NB4 (cell line): Measurements from ENCODE around the gene RGS6.

Experiments used
- CTCF ChIP-seq: IDR thresholded peaks from one replicate; pipeline ENCODE4 v1.5.1; 2012; ENCODE audit warnings: low read depth, low read length
- MAX ChIP-seq: IDR thresholded peaks from 2 replicates; pipeline ENCODE4 v1.6.1; 2011; ENCODE audit warnings: low read depth, low read length
- MYC ChIP-seq: IDR thresholded peaks from 2 replicates; pipeline ENCODE4 v1.6.1; 2011; ENCODE audit warnings: low read depth, low read length
- POLR2A ChIP-seq: IDR thresholded peaks from 2 replicates; pipeline ENCODE4 v1.6.1; 2011; ENCODE audit warnings: mild to moderate bottlenecking; ENCODE audit not compliant: insufficient read length; ENCODE audit errors: extremely low read depth

- TF ChIP-seq POLR2A: no peak
- TF ChIP-seq CTCF: no peak
- no peak for TF ChIP-seq MAX
- no peak for TF ChIP-seq MYC
Observed at GRCh38 chr14:72070458-72070857, 138.2 kb downstream of the RGS6 start.
